K562 (cell line): Measurements from ENCODE around the gene LTBP2. TPM values are rescaled to one million over a fixed set of nuclear protein-coding genes. Genes with fewer than 3 reads are reported as not detected.

Experiments
- ATAC-seq: fragments of 200-7000 bp; cut with Tn5 transposase; 3 replicates; pipeline ENCODE4 v1.9.1; 2020; ENCODE audit warnings: moderate library complexity
- BruUV-seq: library from RNA; stranded (reverse); fragments of 400-500 nt; replicated peaks from 2 replicates; lab custom pipeline; 2021; lab: Mats Ljungman, UMichigan
- CTCF ChIA-PET: fragments of 300-600 bp; formaldehyde crosslinking; extraction: SDS; loops from one replicate; lab custom pipeline; 2021; ENCODE audit warnings: low intra/inter-chr PET ratio; lab: Yijun Ruan, JAX
- POLR2A ChIA-PET: fragments of 300-600, 350-650 bp; sonication (Branson Sonifier 250); formaldehyde crosslinking; extraction: SDS; loops from one replicate; lab custom pipeline; 2021; ENCODE audit warnings: antibody characterized with exemption, inconsistent platforms; lab: Yijun Ruan, JAX
- DNase-seq, 4 experiments: peaks; one replicate each; pipeline versions ENCODE4 v3.0.0 to v3.0.0-alpha.2; 2011 to 2018; ENCODE audit warnings: low spot score in 3 of 4, mixed read lengths in 3 of 4; ENCODE audit errors: extremely low read depth in 1 of 4
- FAIRE-seq: peaks from 2 replicates; lab custom pipeline; 2011; peaks lifted over from hg19 to GRCh38; lab: Jason Lieb, UNC
- H2AFZ ChIP-seq: 2 replicates; pipeline ENCODE4 v1.6.0; 2011; ENCODE audit warnings: low read depth, low read length, control low read depth, inconsistent platforms
- H3K27ac ChIP-seq: fragments of 200-600 bp; 3 replicates; pipeline ENCODE4 v1.8.0; 2011; ENCODE audit warnings: low read depth, mild to moderate bottlenecking, control low read depth, inconsistent platforms, low read length, moderate library complexity, mixed read lengths; ENCODE audit errors: extremely low read depth
- H3K27me3 ChIP-seq, 2 experiments: fragments of 300-600 bp in 1 of 2; 2 replicates in 1 of 2; 3 replicates in 1 of 2; pipeline versions ENCODE4 v1.6.0 to v1.8.0; 2011; ENCODE audit warnings: inconsistent platforms in 2 of 2, low read length in 2 of 2, mild to moderate bottlenecking in 1 of 2, mixed read lengths in 1 of 2, moderate library complexity in 1 of 2; ENCODE audit not compliant: control insufficient read depth in 2 of 2, insufficient read depth in 2 of 2
- H3K36me3 ChIP-seq: fragments of 300-600 bp; 3 replicates; pipeline ENCODE4 v1.8.0; 2011; ENCODE audit warnings: mild to moderate bottlenecking, low read length, inconsistent platforms; ENCODE audit not compliant: control insufficient read depth, insufficient read depth
- H3K4me1 ChIP-seq, 2 experiments: fragments of 200-600 bp in 1 of 2; replicated peaks in 1 of 2; 2 replicates in 1 of 2; 3 replicates in 1 of 2; pipeline versions ENCODE4 v1.5.1 to v1.8.0; 2011; ENCODE audit warnings: inconsistent platforms in 2 of 2, low read length in 2 of 2, mild to moderate bottlenecking in 1 of 2, mixed read lengths in 1 of 2, moderate library complexity in 1 of 2; ENCODE audit not compliant: control insufficient read depth in 2 of 2, insufficient read depth in 2 of 2
- H3K4me2 ChIP-seq: 2 replicates; pipeline ENCODE4 v1.6.1; 2011; ENCODE audit warnings: low read length, control low read depth, inconsistent platforms, mixed read lengths; ENCODE audit not compliant: insufficient read depth
- H3K4me3 ChIP-seq: fragments of 200-600 bp; sonication (generic), shearing (Covaris generic); 2 replicates; pipeline ENCODE4 v1.5.1; 2016; ENCODE audit warnings: control low read depth, inconsistent platforms
- H3K79me2 ChIP-seq: fragments of 200-600 bp; 3 replicates; pipeline ENCODE4 v1.8.0; 2011; ENCODE audit warnings: low read length, inconsistent platforms; ENCODE audit not compliant: control insufficient read depth, insufficient read depth
- H3K9ac ChIP-seq, 2 experiments: 2 replicates each; pipeline versions ENCODE4 v1.6.0 to v1.6.1; 2011; ENCODE audit warnings: low read depth in 2 of 2, low read length in 2 of 2, control low read depth in 1 of 2, inconsistent platforms in 1 of 2, mild to moderate bottlenecking in 1 of 2, mixed read lengths in 1 of 2; ENCODE audit not compliant: insufficient read depth in 1 of 2
- H3K9me1 ChIP-seq: one replicate; pipeline ENCODE4 v1.6.0; 2011; ENCODE audit warnings: inconsistent platforms, mild to moderate bottlenecking, low read length, moderate library complexity; ENCODE audit not compliant: control insufficient read depth, insufficient read depth
- H3K9me3 ChIP-seq: replicated peaks from 2 replicates; pipeline ENCODE4 v1.5.1; 2011; ENCODE audit warnings: low read depth, low read length, inconsistent platforms; ENCODE audit not compliant: control insufficient read depth, insufficient read depth
- H4K20me1 ChIP-seq: replicated peaks from 2 replicates; pipeline ENCODE4 v1.6.1; 2011; ENCODE audit warnings: low read length, inconsistent platforms, mixed read lengths; ENCODE audit not compliant: control insufficient read depth, insufficient read depth
- CBFA2T3 ChIP-seq: fragments of 450-650 bp; IDR thresholded peaks from 2 replicates; pipeline ENCODE4 v1.6.1; 2017
- HLTF ChIP-seq: fragments of 450-650 bp; IDR thresholded peaks from 2 replicates; pipeline ENCODE4 v1.6.1; 2016
- HOXB6 ChIP-seq: fragments of 250-450 bp; sonication (Bioruptor Pico); IDR thresholded peaks from 2 replicates; pipeline ENCODE4 v1.5.1; 2022; ENCODE audit warnings: mild to moderate bottlenecking, borderline replicate concordance
- KDM2B ChIP-seq: fragments of 250-450 bp; sonication (Bioruptor Pico); IDR thresholded peaks from 2 replicates; pipeline ENCODE4 v1.8.0; 2021; ENCODE audit warnings: mild to moderate bottlenecking, moderate library complexity
- MAFF ChIP-seq: IDR thresholded peaks from 2 replicates; pipeline ENCODE4 v1.6.1; 2012; ENCODE audit warnings: low read length, improper control_type of control experiment
- MEF2D ChIP-seq: conservative IDR thresholded peaks from 2 replicates; pipeline ENCODE4 v1.6.1; 2016; ENCODE audit warnings: low read depth, missing genetic modification characterization, missing compliant biosample characterization
- MTF1 ChIP-seq: fragments of 250-450 bp; sonication (Bioruptor Pico); IDR thresholded peaks from 2 replicates; pipeline ENCODE4 v1.9.0; 2021; ENCODE audit warnings: moderate library complexity, mild to moderate bottlenecking, inconsistent platforms, borderline replicate concordance
- NR4A1 ChIP-seq, 2 experiments: fragments of 250-450 bp in 1 of 2; fragments of 450-650 bp in 1 of 2; sonication (Bioruptor Pico) in 1 of 2; IDR thresholded peaks; 2 replicates each; pipeline versions ENCODE4 v1.4.0 to v1.6.1; 2016 to 2020; ENCODE audit warnings: mild to moderate bottlenecking in 2 of 2, missing compliant biosample characterization in 1 of 2, missing genetic modification characterization in 1 of 2, moderate library complexity in 1 of 2
- PHF8 ChIP-seq: fragments of 200-600 bp; sonication (generic); IDR thresholded peaks from 2 replicates; pipeline ENCODE4 v1.6.1; 2012; ENCODE audit warnings: mixed run types, mild to moderate bottlenecking, inconsistent platforms, low read length, moderate library complexity, borderline replicate concordance
- RNF2 ChIP-seq: sonication (generic); IDR thresholded peaks from 2 replicates; pipeline ENCODE4 v1.6.1; 2016
- SAFB2 ChIP-seq: fragments of 200-400 bp; formaldehyde crosslinking; IDR thresholded peaks from 2 replicates; pipeline ENCODE4 v1.6.1; 2018; ENCODE audit warnings: borderline replicate concordance, low read length, low read depth, moderate library complexity; ENCODE audit not compliant: severe bottlenecking
- ZFX ChIP-seq: sonication (generic); formaldehyde crosslinking; IDR thresholded peaks from 2 replicates; pipeline ENCODE4 v1.8.0; 2022; ENCODE audit warnings: mild to moderate bottlenecking, missing genetic modification reagents, moderate library complexity
- ZNF134 ChIP-seq: fragments of 250-450 bp; sonication (Bioruptor Pico); conservative IDR thresholded peaks from 2 replicates; pipeline ENCODE4 v1.4.0; 2020
- ZNF217 ChIP-seq: sonication (generic); formaldehyde crosslinking; IDR thresholded peaks from 2 replicates; pipeline ENCODE4 v1.8.0; 2022; ENCODE audit warnings: mild to moderate bottlenecking, missing genetic modification reagents
- WGBS: fragments of 100-300 bp; shearing (Covaris generic); methylation state at CpG from one replicate; pipeline ENCODE4 v1.1.6; 2016; ENCODE audit warnings: low coverage, mixed read lengths; ENCODE audit not compliant: insufficient coverage; ENCODE audit errors: missing lambda C conversion rate; 5-methylcytosine and 5-hydroxymethylcytosine counted together
- in situ Hi-C: fragments of 300-500 bp; cut with MboI; formaldehyde crosslinking; loops from 4 replicates; pipeline ENCODE4 v1.15.0; 2018; ENCODE audit warnings: inconsistent platforms, mixed read lengths
- intact Hi-C: fragments of 100-400 bp; cut with micrococcal nuclease; formaldehyde crosslinking; loops from 2 replicates; pipeline ENCODE4 v1.14.2; 2022
- polyA plus RNA-seq, 8 experiments: library from polyadenylated mRNA; depleted of rRNA in 4 of 8; stranded (reverse) in 5 of 8; unstranded in 3 of 8; fragments of >200 nt; fragmentation: Nextera tagmentation in 2 of 8; fragmentation: Illumina TruSeq in 1 of 8; extraction: Ambion mirVana in 2 of 8; extraction: Trizol in 1 of 8; gene quantifications; 2 replicates each; pipeline versions ENCODE4 v1.2.1 to v1.2.3, GENCODE V29; 2011 to 2014; ENCODE audit warnings: inconsistent platforms in 1 of 8, missing spikeins in 1 of 8
- total RNA-seq, 7 experiments: library from RNA; depleted of rRNA in 6 of 7; stranded (reverse); fragments of >200 nt in 6 of 7; fragmentation: Illumina TruSeq in 2 of 7; extraction: Trizol in 2 of 7; gene quantifications; 2 replicates each; pipeline versions ENCODE4 v1.2.1 to v1.2.3, GENCODE V29; 2011 to 2021; ENCODE audit warnings: low replicate concordance in 1 of 7
- TF ChIP-seq, protein P1 (sequence below): sonication (generic); formaldehyde crosslinking; IDR thresholded peaks from 2 replicates; pipeline ENCODE4 v1.9.0; 2022; ENCODE audit warnings: mild to moderate bottlenecking, missing genetic modification reagents
- TF ChIP-seq, protein P2 (sequence below): sonication (generic); formaldehyde crosslinking; IDR thresholded peaks from 2 replicates; pipeline ENCODE4 v1.5.0; 2020; ENCODE audit warnings: missing genetic modification reagents

The LTBP2 gene
- total and polyA plus RNA-seq, 9 of the 15 experiments (the other 6 are each of a cell fraction or from before 2014, with no cell fraction given), result under 0.01 to 0.18 (median 0.03) TPM; not detected in 3

DNA sequence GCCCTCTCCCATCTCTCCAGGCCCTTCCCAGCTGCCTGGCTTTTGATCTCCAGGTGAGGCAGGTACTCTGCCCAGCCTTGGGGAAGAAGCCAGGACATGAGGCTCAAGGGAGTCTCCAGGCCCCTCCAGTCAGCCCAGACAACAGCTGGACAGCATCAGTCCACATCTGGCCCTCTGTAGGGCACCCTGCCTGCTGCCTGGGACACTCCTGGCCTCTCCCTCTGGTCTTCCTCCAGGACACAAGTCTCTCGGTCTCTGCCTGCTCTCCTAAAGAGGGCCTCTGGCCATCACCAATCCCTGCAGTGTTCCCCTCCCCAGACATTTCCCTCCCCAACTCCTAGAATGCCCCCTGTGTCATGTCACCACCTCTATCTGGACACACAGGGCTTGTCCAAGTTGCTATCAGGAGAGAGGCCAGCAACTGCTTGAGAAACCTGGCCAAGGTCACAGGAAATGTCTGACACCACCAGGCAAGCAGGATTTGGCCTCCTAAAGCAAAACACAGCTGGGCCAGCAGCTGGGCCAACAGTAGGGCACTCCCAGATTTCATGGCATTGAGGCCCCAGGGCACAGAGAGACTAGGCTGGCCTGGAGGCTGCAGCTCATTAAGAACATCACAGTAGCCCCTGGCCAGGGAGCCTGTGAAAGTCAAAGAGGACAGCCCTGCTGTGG, 29.0 kb downstream of the LTBP2 start (continued):
- TF ChIP-seq NR4A1 (CRISPR knock-in tag; IDR thresholded peaks at IDR 0.05), result no peak
- TF ChIP-seq NR4A1 (tag; IDR thresholded peaks at IDR 0.05), result no peak
- no peak for TF ChIP-seq MAFF
- TF ChIP-seq CBFA2T3, result no peak
- no peak for TF ChIP-seq RNF2
- no peak for TF ChIP-seq MTF1 (CRISPR knock-in tag)

- intact Hi-C loops (no loop called here), in situ Hi-C loops (no loop called here)
- no peak overlapping the region for H3K9ac ChIP-seq
- H3K36me3 ChIP-seq, result no peaks in the 10 kb centered on the region
- no peaks in the 10 kb centered on the region for H4K20me1 ChIP-seq
- POLR2A ChIA-PET, result interaction anchor here (0.6 to 1.1 kb wide), 2 partner anchors 10 to 226 kb away, joined by 3 read pairs; no protein-coding TSS in a partner anchor
- no TSS peak for BruUV-seq
- H3K4me3 ChIP-seq, result no peak overlapping the region
- H3K27ac ChIP-seq, result no peak overlapping the region
- no peaks in the 10 kb centered on the region for H3K9me3 ChIP-seq
- TF ChIP-seq PHF8 (no peak), ZNF134 (CRISPR knock-in tag) (no peak), MEF2D (tag) (no peak), HLTF (no peak), SAFB2 (no peak), KDM2B (CRISPR knock-in tag) (no peak), ZFX (CRISPR knock-in tag) (no peak), ZNF217 (CRISPR knock-in tag) (no peak), HOXB6 (CRISPR knock-in tag) (no peak)
- TF ChIP-seq, protein P1, sequence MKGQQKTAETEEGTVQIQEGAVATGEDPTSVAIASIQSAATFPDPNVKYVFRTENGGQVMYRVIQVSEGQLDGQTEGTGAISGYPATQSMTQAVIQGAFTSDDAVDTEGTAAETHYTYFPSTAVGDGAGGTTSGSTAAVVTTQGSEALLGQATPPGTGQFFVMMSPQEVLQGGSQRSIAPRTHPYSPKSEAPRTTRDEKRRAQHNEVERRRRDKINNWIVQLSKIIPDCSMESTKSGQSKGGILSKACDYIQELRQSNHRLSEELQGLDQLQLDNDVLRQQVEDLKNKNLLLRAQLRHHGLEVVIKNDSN (CRISPR knock-in tag), result 0 out of 2 replicates have a peak, but pooled peaks have one; percentile 12
- TF ChIP-seq, protein P2, sequence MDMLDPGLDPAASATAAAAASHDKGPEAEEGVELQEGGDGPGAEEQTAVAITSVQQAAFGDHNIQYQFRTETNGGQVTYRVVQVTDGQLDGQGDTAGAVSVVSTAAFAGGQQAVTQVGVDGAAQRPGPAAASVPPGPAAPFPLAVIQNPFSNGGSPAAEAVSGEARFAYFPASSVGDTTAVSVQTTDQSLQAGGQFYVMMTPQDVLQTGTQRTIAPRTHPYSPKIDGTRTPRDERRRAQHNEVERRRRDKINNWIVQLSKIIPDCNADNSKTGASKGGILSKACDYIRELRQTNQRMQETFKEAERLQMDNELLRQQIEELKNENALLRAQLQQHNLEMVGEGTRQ (CRISPR knock-in tag), result peak; percentile 33
- H3K4me1 ChIP-seq, result no peaks in the 10 kb centered on the region; a peak in 1 of 5 replicates
- FAIRE-seq (no peak), DNase-seq (no peak), ATAC-seq (no peak)
- 14% methylated on average over 2 of the region's 4 CpGs for WGBS
- H3K27me3 ChIP-seq, result peaks cover 5 to 24% of the 10 kb centered on the region in 2 experiments; a peak in 3 of 5 replicates
- H3K4me2 ChIP-seq, result no peak overlapping the region
- no peaks in the 10 kb centered on the region for H3K79me2 ChIP-seq
- no peaks in the 10 kb centered on the region for H3K9me1 ChIP-seq
- CTCF ChIA-PET, result no interaction called here
- no peak overlapping the region for H2AFZ ChIP-seq
Measured at GRCh38 chr14:74580275-74580672, 31.8 kb downstream of the LTBP2 start.
